Heart right ventricle (tissue), 16 donors: Measurements from ENCODE around the gene GRM7. TPM values are rescaled to one million over a fixed set of nuclear protein-coding genes. Genes with fewer than 3 reads are reported as not detected.

ENCODE experiments used
- ATAC-seq, 8 donors: fragments of 200-7000 bp; cut with Tn5 transposase; one replicate each; pipeline ENCODE4 v1.9.1; 2020; ENCODE audit warnings: mild to moderate bottlenecking in 8 of 8, moderate library complexity in 8 of 8, moderate number of reproducible peaks in 1 of 8
- DNase-seq, 2 donors: peaks; one replicate each; pipeline ENCODE4 v3.0.0-alpha.2; 2020
- H3K27ac ChIP-seq, 10 donors: fragments of 200-600 bp; sonication (generic) in 2 of 10; one replicate each; pipeline versions ENCODE4 v1.5.0 to v1.8.0; 2020 to 2022; ENCODE audit warnings: mild to moderate bottlenecking in 3 of 10
- H3K27me3 ChIP-seq, 7 donors: fragments of 200-600 bp; one replicate each; pipeline ENCODE4 v1.8.0; 2021 to 2022; ENCODE audit warnings: mild to moderate bottlenecking in 2 of 7
- H3K36me3 ChIP-seq, 9 donors: fragments of 200-600 bp; sonication (generic) in 1 of 9; one replicate each; pipeline versions ENCODE4 v1.5.0 to v1.8.0; 2020 to 2022; ENCODE audit warnings: mild to moderate bottlenecking in 2 of 9
- H3K4me1 ChIP-seq, 9 donors: fragments of 200-600 bp; sonication (generic) in 1 of 9; one replicate each; pipeline versions ENCODE4 v1.5.0 to v1.8.0; 2020 to 2022; ENCODE audit warnings: mild to moderate bottlenecking in 4 of 9
- H3K4me3 ChIP-seq, 10 donors: fragments of 200-600 bp; sonication (generic) in 2 of 10; one replicate each; pipeline versions ENCODE4 v1.5.0 to v1.8.0; 2020 to 2022; ENCODE audit warnings: mild to moderate bottlenecking in 7 of 10, moderate library complexity in 2 of 10
- H3K9me3 ChIP-seq, 11 donors: fragments of 200-600 bp in 10 of 11; sonication (generic) in 2 of 11; one replicate each; pipeline versions ENCODE4 v1.5.0 to v1.8.0; 2013 to 2022; ENCODE audit warnings: mild to moderate bottlenecking in 2 of 11, control low read depth in 1 of 11, moderate library complexity in 1 of 11
- WGBS, 2 donors: extraction: QIAGEN DNeasy Blood & Tissue Kit; methylation state at CpG; one replicate each; pipeline ENCODE4 v1.1.7; 2013; ENCODE audit warnings: inconsistent platforms in 1 of 2; 5-methylcytosine and 5-hydroxymethylcytosine counted together
- intact Hi-C, 10 donors: fragments of 100-400 bp; cut with DNase I; formaldehyde crosslinking; loops; one replicate each; pipeline versions ENCODE4 v1.11.1 to v1.14.2; 2022
- polyA plus RNA-seq, 2 donors: library from polyadenylated mRNA; stranded (reverse); fragments of 200-250 nt; gene quantifications; one replicate each; pipeline ENCODE4 v1.2.3, GENCODE V29; 2013
- total RNA-seq, 10 donors: library from RNA; stranded (reverse); fragmentation: NEBNext Ultra II Directional in 3 of 10; extraction: Animal tissue kit (Norgen Biotek cat#: 25700) in 3 of 10; gene quantifications; one replicate each; pipeline versions ENCODE4 v1.2.1 to v1.2.4, GENCODE V29; 2021 to 2023
- TF ChIP-seq, protein P1 (sequence below), 9 donors: fragments of 200-600 bp; sonication (generic) in 2 of 9; IDR thresholded peaks; one replicate each; pipeline versions ENCODE4 v1.5.0 to v1.8.0; 2021 to 2022; ENCODE audit warnings: antibody characterized with exemption in 9 of 9, mild to moderate bottlenecking in 5 of 9, moderate library complexity in 1 of 9
- donor health status: Arrhythmogenic right ventricular cardiomyopathy.
- donor health status: ischemic (EF 13 %, LVEDD 7.1; RV severe dilation, severe dysfunction).
- donor health status: healthy with polysubstance abuse.
- donor health status: DM: no; HTN: yes; CAD: no.
- donor health status: DM: no; HTN: no; CAD: no.
- donor health status: ischemic (EF 25% LVEDD 6.9; RV normal size, moderate dysfunction).
- donor health status: ischemic (EF 25% LVEDD 5.7; RV mildly dilated, moderate dysfunction).
- donor health status: healthy.
- donor health status: DM: yes; HTN: yes; CAD: no.
- donor health status: Ischemic cardiomyopathy.
- donor health status: ischemic (EF 35%, LVEDD 5.7; RV mildly dilated, moderate dysfunction).
- donor health status: nonischemic (EF 11% LVEDD 7.7; RV severe dilation, severe dysfunction).
- donor health status: DM: yes; HTN: yes; CAD: no.
- donor health status: PGD.
- donor health status: ischemic (EF 29% LVEDD 5.4; RV normal size, mild dysfunction).
- donor health status: nonischemic (EF 23%, LVEDD 6.1; RV moderate dilation, normal function).

GRM7 gene
- total and polyA plus RNA-seq, 12 donors, result not detected

DNA sequence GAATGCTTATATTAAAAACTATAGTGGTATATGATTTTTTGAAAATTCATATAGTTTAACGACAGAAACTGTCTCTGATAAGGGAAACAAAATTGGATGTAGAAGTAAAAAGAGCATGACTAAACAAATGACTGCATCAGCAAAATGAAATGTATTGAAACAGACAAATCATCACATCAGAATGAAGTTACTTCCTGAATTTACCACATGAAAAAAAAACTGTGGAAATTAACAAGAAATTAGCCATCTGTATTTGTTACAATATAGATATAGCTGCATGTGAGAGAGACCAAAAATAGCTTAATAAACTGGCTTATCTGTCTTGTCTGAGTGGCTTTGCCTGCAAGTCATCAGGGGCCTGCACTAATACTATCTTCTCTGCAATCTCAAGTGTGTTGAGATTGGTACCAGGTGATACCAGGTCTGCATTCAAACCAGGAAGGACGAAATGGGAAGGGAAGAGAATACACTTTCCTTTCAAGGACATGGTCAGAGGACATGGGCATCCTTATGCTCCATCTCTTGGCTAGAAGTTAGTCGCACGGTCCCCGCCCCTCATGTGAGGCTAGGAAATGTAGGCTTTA, 388.7 kb downstream of the GRM7 start:
- Histone ChIP-seq H3K36me3 (no peaks in the 10 kb centered on the region), H3K9me3 (no peaks in the 10 kb centered on the region), H3K4me3 (no peak overlapping the region), H3K4me1 (no peaks in the 10 kb centered on the region), H3K27ac (no peak overlapping the region), H3K27me3 (no peaks in the 10 kb centered on the region)
- intact Hi-C loops, result no loop called here
- no peak for DNase-seq
- TF ChIP-seq, protein P1, sequence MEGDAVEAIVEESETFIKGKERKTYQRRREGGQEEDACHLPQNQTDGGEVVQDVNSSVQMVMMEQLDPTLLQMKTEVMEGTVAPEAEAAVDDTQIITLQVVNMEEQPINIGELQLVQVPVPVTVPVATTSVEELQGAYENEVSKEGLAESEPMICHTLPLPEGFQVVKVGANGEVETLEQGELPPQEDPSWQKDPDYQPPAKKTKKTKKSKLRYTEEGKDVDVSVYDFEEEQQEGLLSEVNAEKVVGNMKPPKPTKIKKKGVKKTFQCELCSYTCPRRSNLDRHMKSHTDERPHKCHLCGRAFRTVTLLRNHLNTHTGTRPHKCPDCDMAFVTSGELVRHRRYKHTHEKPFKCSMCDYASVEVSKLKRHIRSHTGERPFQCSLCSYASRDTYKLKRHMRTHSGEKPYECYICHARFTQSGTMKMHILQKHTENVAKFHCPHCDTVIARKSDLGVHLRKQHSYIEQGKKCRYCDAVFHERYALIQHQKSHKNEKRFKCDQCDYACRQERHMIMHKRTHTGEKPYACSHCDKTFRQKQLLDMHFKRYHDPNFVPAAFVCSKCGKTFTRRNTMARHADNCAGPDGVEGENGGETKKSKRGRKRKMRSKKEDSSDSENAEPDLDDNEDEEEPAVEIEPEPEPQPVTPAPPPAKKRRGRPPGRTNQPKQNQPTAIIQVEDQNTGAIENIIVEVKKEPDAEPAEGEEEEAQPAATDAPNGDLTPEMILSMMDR (IDR thresholded peaks at IDR 0.05), result no peak
- WGBS, 2 donors, result 65 to 69% methylated on average over 5 of the region's 5 CpGs
- no peak for ATAC-seq

DNA sequence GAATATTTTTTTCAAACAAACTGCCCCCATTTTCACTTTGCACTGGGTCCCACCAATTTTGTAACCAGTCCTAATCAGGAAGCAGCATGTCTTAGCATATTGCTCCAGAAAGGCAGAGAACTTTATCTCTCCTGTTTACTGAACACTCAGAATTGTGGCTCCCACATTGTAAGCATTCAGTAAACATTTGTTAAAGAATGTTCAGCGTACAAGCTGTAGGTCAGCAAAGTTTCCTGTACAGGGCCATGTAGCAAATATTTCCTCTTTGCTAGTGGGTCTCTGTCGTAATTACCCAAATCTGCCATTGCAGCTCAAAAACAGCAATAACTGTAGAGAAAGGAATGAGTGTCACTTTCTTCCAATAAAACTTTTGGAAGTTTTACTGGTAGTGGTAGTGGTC, 393.3 kb downstream of the GRM7 start:
- H3K36me3 ChIP-seq, result no peaks in the 10 kb centered on the region
- H3K27me3 ChIP-seq, result no peaks in the 10 kb centered on the region
- TF ChIP-seq, protein P1 (IDR thresholded peaks at IDR 0.05), result no peak
- no peak for DNase-seq
- intact Hi-C loops, result no loop called here
- 77 to 78% methylated on average over 2 of the region's 2 CpGs for WGBS, 2 donors
- H3K9me3 ChIP-seq, result peaks cover 0 to 21% (median 10%) of the 10 kb centered on the region in 11 donors
- H3K4me3 ChIP-seq, result no peak overlapping the region
- no peak for ATAC-seq
- no peak overlapping the region for H3K27ac ChIP-seq
- no peaks in the 10 kb centered on the region for H3K4me1 ChIP-seq

DNA sequence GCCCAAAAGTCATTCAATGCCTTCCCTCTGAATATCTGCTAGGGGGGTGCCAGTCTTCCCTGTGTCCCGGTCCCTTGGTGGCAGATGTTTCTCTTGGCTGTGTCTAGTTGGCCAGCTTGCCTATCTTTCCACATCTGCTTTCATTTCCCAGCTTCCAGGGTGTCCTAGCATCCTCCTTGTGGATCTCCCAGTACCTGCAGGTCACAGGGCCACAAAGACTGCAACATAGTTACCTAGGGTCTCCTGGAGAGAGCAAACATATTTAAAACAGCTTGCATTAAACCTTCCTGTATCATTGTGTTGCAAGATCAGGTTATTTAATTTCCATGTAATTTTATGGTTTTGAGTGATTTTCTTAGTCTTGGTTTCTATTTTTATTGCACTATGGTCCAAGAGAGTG, 400.1 kb downstream of the GRM7 start:
- no peak for ATAC-seq
- no peak for DNase-seq
- H3K36me3 ChIP-seq, result no peaks in the 10 kb centered on the region
- H3K9me3 ChIP-seq, result peaks cover 0 to 29% (median 10%) of the 10 kb centered on the region in 11 donors
- no peaks in the 10 kb centered on the region for H3K27me3 ChIP-seq
- TF ChIP-seq, protein P1 (IDR thresholded peaks at IDR 0.05), result no peak
- H3K4me3 ChIP-seq, result no peak overlapping the region
- intact Hi-C loops, result no loop called here
- H3K4me1 ChIP-seq, result no peaks in the 10 kb centered on the region
- 71 to 94% methylated on average over 1 of the region's 1 CpG for WGBS, 2 donors
- H3K27ac ChIP-seq, result no peak overlapping the region

DNA sequence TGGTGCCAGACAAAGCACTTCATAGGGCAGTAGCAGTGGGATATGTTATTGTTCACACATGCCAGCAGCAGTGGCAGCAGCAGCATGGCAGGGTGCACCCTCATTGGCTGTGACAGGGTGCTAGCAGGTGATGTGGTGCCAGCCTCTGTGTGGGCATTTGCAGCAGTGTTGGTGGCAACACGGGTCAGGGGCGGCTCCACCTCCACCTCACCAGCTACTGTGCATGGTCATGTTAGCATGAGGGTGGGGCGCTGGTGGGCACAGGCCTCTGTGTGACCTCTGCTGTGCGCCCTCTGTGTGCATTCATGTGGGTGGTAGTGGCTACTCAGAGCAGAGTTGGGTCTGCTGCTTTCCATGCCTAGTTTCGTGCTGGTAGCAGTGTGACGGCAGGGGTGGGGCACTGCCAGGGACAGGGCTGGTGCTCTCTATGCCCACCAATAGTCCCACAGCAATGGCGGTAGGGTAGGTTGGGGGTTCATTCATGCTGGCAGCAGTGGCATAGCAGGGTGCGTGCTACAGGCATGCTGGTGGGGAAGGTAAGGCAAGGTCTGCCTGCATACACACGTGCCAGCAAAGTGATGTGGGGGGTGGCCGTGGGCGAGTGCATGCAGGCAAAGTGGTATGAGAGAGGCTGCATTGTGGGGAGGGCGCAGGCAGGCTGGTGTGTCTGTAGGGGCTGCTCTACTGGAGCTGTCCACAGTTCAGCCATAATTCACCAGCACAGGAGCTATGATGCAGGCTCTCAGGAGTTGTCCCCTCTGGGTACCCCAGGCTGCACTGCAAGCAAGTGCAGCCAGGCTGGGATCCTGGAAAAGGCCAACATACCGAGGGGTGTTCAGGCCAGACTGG, 402.7 kb downstream of the GRM7 start:
- H3K4me1 ChIP-seq, result no peaks in the 10 kb centered on the region
- H3K4me3 ChIP-seq, result no peak overlapping the region
- peak in 2 of 8 donors; percentile 20 to 22 for ATAC-seq
- intact Hi-C loops, result no loop called here
- no peaks in the 10 kb centered on the region for H3K36me3 ChIP-seq
- WGBS, 2 donors, result 90 to 94% methylated on average over 13 of the region's 13 CpGs
- peaks cover 0 to 8% (median 0%) of the 10 kb centered on the region in 11 donors for H3K9me3 ChIP-seq
- H3K27ac ChIP-seq, result no peak overlapping the region
- TF ChIP-seq, protein P1 (IDR thresholded peaks at IDR 0.05), result no peak
- DNase-seq, result no peak
- no peaks in the 10 kb centered on the region for H3K27me3 ChIP-seq
